Measurements from ENCODE around the gene MT1A. TPM values are rescaled to one million over a fixed set of nuclear protein-coding genes. Genes with fewer than 3 reads are reported as not detected.
"Not testable (repeated sequence)": the region's sequence is repeated elsewhere in the genome, so short reads cannot be mapped to it uniquely, and the experiment has no call there.

Gene MT1A
- total RNA-seq, 1 experiment from 2014 or later: not detected

- no peak within 1 kb of the TSS for H3K27ac ChIP-seq
- no peak for DNase-seq
- H3K9me3 ChIP-seq (replicated peaks): no peaks in the 10 kb centered on the region
- H3K4me3 ChIP-seq: no peak within 1 kb of the TSS
- no peaks in the 10 kb centered on the region for H3K4me1 ChIP-seq
- no peaks in the 10 kb centered on the region for H3K36me3 ChIP-seq
- H3K27me3 ChIP-seq: peaks cover 42% of the 10 kb centered on the region
Measured at GRCh38 chr16:56669005-56669839, 30.8 kb downstream of the MT1A start, which contains the start of gene MT1H. Gene MT1H (plus strand): TSS chr16:56669814. CDS start chr16:56669885, 71 bp downstream.

GRCh38 chr16:56669840-56670619 is 31.6 kb downstream of the MT1A start:
- Histone ChIP-seq H3K27me3 (peaks cover 47% of the 10 kb centered on the region), H3K4me3 (no peak overlapping the region), H3K4me1 (no peaks in the 10 kb centered on the region), H3K36me3 (no peaks in the 10 kb centered on the region), H3K9me3 (replicated peaks) (no peaks in the 10 kb centered on the region), H3K27ac (no peak overlapping the region)
- DNase-seq: no peak

GRCh38 chr16:56670620-56670934 is 32.1 kb downstream of the MT1A start:
- H3K4me1 ChIP-seq: no peaks in the 10 kb centered on the region
- no peaks in the 10 kb centered on the region for H3K9me3 ChIP-seq (replicated peaks)
- H3K4me3 ChIP-seq: no peak overlapping the region
- no peak for DNase-seq
- peaks cover 50% of the 10 kb centered on the region for H3K27me3 ChIP-seq
- no peaks in the 10 kb centered on the region for H3K36me3 ChIP-seq
- no peak overlapping the region for H3K27ac ChIP-seq

GRCh38 chr16:56671691-56672090 is 33.2 kb downstream of the MT1A start:
- not testable (repeated sequence) for H3K4me1 ChIP-seq
- peaks cover 47% of the 10 kb centered on the region for H3K27me3 ChIP-seq

GRCh38 chr16:56672171-56672570 is 33.7 kb downstream of the MT1A start:
- H3K4me1 ChIP-seq; DNase-seq; H3K9me3 ChIP-seq (replicated peaks); H3K27ac ChIP-seq; H3K4me3 ChIP-seq; H3K36me3 ChIP-seq: not testable (repeated sequence)
- H3K27me3 ChIP-seq: peaks cover 42% of the 10 kb centered on the region

More at GRCh38 chr16:56671691-56672090, 33.2 kb downstream of the MT1A start:
- H3K4me3 ChIP-seq; H3K36me3 ChIP-seq; H3K27ac ChIP-seq; H3K9me3 ChIP-seq (replicated peaks); DNase-seq: not testable (repeated sequence)

GRCh38 chr16:56672761-56673536 is 34.5 kb downstream of the MT1A start:
- Histone ChIP-seq H3K9me3 (replicated peaks) (no peaks in the 10 kb centered on the region), H3K36me3 (no peaks in the 10 kb centered on the region), H3K4me1 (no peaks in the 10 kb centered on the region), H3K27me3 (peaks cover 41% of the 10 kb centered on the region), H3K27ac (no peak overlapping the region), H3K4me3 (no peak overlapping the region)
- no peak for DNase-seq

GRCh38 chr16:56673921-56674320 is 35.5 kb downstream of the MT1A start:
- Histone ChIP-seq H3K4me3 (no peak overlapping the region), H3K27ac (no peak overlapping the region), H3K9me3 (replicated peaks) (no peaks in the 10 kb centered on the region), H3K4me1 (no peaks in the 10 kb centered on the region), H3K27me3 (peaks cover 33% of the 10 kb centered on the region), H3K36me3 (no peaks in the 10 kb centered on the region)
- peak in 1 of 2 experiments; percentile 24 for DNase-seq

GRCh38 chr16:56674570-56674969 is 36.1 kb downstream of the MT1A start:
- DNase-seq; H3K9me3 ChIP-seq (replicated peaks); H3K36me3 ChIP-seq; H3K27ac ChIP-seq; H3K4me1 ChIP-seq; H3K4me3 ChIP-seq: not testable (repeated sequence)
- H3K27me3 ChIP-seq: peaks cover 30% of the 10 kb centered on the region

GRCh38 chr16:56675685-56676210 is 37.3 kb downstream of the MT1A start:
- Histone ChIP-seq H3K27ac (no peak overlapping the region), H3K36me3 (no peaks in the 10 kb centered on the region), H3K9me3 (replicated peaks) (no peaks in the 10 kb centered on the region), H3K4me3 (no peak overlapping the region), H3K4me1 (no peaks in the 10 kb centered on the region), H3K27me3 (peaks cover 18% of the 10 kb centered on the region)
- DNase-seq: no peak

- DNase-seq: no peak
- no peaks in the 10 kb centered on the region for H3K4me1 ChIP-seq
- no peaks in the 10 kb centered on the region for H3K9me3 ChIP-seq (replicated peaks)
- peaks cover 16% of the 10 kb centered on the region for H3K27me3 ChIP-seq
- no peaks in the 10 kb centered on the region for H3K36me3 ChIP-seq
- H3K4me3 ChIP-seq: no peak overlapping the region
- no peak overlapping the region for H3K27ac ChIP-seq
Measured at GRCh38 chr16:56677474-56677873, 39.0 kb downstream of the MT1A start.

- Histone ChIP-seq H3K4me1 (peaks cover 8% of the 10 kb centered on the region), H3K27me3 (peaks cover 8% of the 10 kb centered on the region; the same call in 1 of the 2 replicates), H3K27ac (no peak overlapping the region), H3K36me3 (no peaks in the 10 kb centered on the region), H3K4me3 (no peak overlapping the region), H3K9me3 (replicated peaks) (no peaks in the 10 kb centered on the region)
- DNase-seq: no peak
Measured at GRCh38 chr16:56679078-56679730, 40.7 kb downstream of the MT1A start.

GRCh38 chr16:56679818-56680217 is 41.4 kb downstream of the MT1A start:
- DNase-seq: no peak
- no peaks in the 10 kb centered on the region for H3K36me3 ChIP-seq
- H3K9me3 ChIP-seq (replicated peaks): no peaks in the 10 kb centered on the region
- no peak overlapping the region for H3K4me3 ChIP-seq
- no peak overlapping the region for H3K27ac ChIP-seq
- H3K27me3 ChIP-seq: 0 out of 2 replicates have a peak, but pooled peaks cover 5% of the 10 kb centered on the region
- peaks cover 8% of the 10 kb centered on the region for H3K4me1 ChIP-seq

- Histone ChIP-seq H3K4me3 (peak within 1 kb of the TSS; percentile 70), H3K27ac (peak within 1 kb of the TSS; percentile 35), H3K27me3 (no peaks in the 10 kb centered on the region), H3K9me3 (replicated peaks) (no peaks in the 10 kb centered on the region), H3K36me3 (no peaks in the 10 kb centered on the region), H3K4me1 (peaks cover 8% of the 10 kb centered on the region)
- DNase-seq: peak; percentile 86 to 95
Measured at GRCh38 chr16:56681939-56682702, 43.7 kb downstream of the MT1A start, which contains the start of gene MT1X. Gene MT1X (plus strand): TSS chr16:56682470. CDS start chr16:56682541, 71 bp downstream.

All from SJCRH30 (cell line).